KMS-11 (cell line): ENCODE measurements around the gene PGAP2.
"Not testable (repeated sequence)": the region's sequence is repeated elsewhere in the genome, so short reads cannot be mapped to it uniquely, and the experiment has no call there.

ENCODE experiments used
- H2AFZ ChIP-seq: fragments of 200-600 bp; sonication (generic); 2 replicates; pipeline ENCODE4 v1.6.1; 2016; ENCODE audit warnings: antibody characterized with exemption, mixed run types, low read depth
- H3K27ac ChIP-seq: fragments of 200-600 bp; sonication (generic); 2 replicates; pipeline ENCODE4 v1.6.1; 2016; ENCODE audit warnings: mild to moderate bottlenecking, mixed run types
- H3K27me3 ChIP-seq: fragments of 200-600 bp; sonication (generic); 2 replicates; pipeline ENCODE4 v1.6.1; 2017; ENCODE audit warnings: mild to moderate bottlenecking, low read depth, mixed run types, moderate library complexity; ENCODE audit not compliant: insufficient read depth
- H3K36me3 ChIP-seq: fragments of 200-600 bp; sonication (generic); 2 replicates; pipeline ENCODE4 v1.6.1; 2017; ENCODE audit warnings: mild to moderate bottlenecking, mixed run types; ENCODE audit not compliant: insufficient read depth
- H3K4me1 ChIP-seq: fragments of 200-600 bp; sonication (generic); 2 replicates; pipeline ENCODE4 v1.6.1; 2016; ENCODE audit warnings: mild to moderate bottlenecking, low read depth, mixed run types; ENCODE audit not compliant: poor library complexity, severe bottlenecking
- H3K4me2 ChIP-seq: fragments of 200-600 bp; sonication (generic); 2 replicates; pipeline ENCODE4 v1.7.0; 2016; ENCODE audit warnings: mild to moderate bottlenecking, mixed run types
- H3K4me3 ChIP-seq: fragments of 200-600 bp; sonication (generic); IDR thresholded peaks from 2 replicates; pipeline ENCODE4 v1.6.1; 2017; ENCODE audit warnings: low read depth, low read length, mixed read lengths; ENCODE audit not compliant: insufficient read depth
- H3K79me2 ChIP-seq: fragments of 200-600 bp; sonication (generic); 2 replicates; pipeline ENCODE4 v1.6.1; 2016; ENCODE audit warnings: low read depth, mixed run types; ENCODE audit not compliant: insufficient read depth
- H3K9ac ChIP-seq: fragments of 200-600 bp; sonication (generic); 2 replicates; pipeline ENCODE4 v1.6.1; 2016; ENCODE audit warnings: mild to moderate bottlenecking, mixed run types
- H4K20me1 ChIP-seq: fragments of 200-600 bp; sonication (generic); 2 replicates; pipeline ENCODE4 v1.6.1; 2016; ENCODE audit warnings: mild to moderate bottlenecking, mixed run types; ENCODE audit not compliant: insufficient read depth
- CTCF ChIP-seq: fragments of 200-600 bp; sonication (generic); conservative IDR thresholded peaks from 2 replicates; pipeline ENCODE4 v1.6.1; 2017; ENCODE audit warnings: low read depth, mild to moderate bottlenecking, antibody characterized with exemption, low read length, moderate library complexity, mixed read lengths

PGAP2 gene

GRCh38 chr11:3783611-3784010, 24.7 kb upstream of the PGAP2 start:
- H4K20me1 ChIP-seq = peaks cover 16% of the 10 kb centered on the region; the same call in 1 of the 2 replicates
- H3K36me3 ChIP-seq = peaks cover under 1% of the 10 kb centered on the region; the same call in 1 of the 2 replicates
- TF ChIP-seq CTCF = no peak
- no peak overlapping the region for H3K4me3 ChIP-seq
- no peak overlapping the region for H3K27ac ChIP-seq
- H3K4me1 ChIP-seq = peaks cover 6% of the 10 kb centered on the region
- H2AFZ ChIP-seq = no peak overlapping the region
- H3K9ac ChIP-seq = no peak overlapping the region
- H3K4me2 ChIP-seq = no peak overlapping the region
- peaks cover 92% of the 10 kb centered on the region for H3K79me2 ChIP-seq
- H3K27me3 ChIP-seq = no peaks in the 10 kb centered on the region

- Histone ChIP-seq H3K79me2 (peaks cover 100% of the 10 kb centered on the region), H3K4me1 (peaks cover 6% of the 10 kb centered on the region), H3K36me3 (no peaks in the 10 kb centered on the region), H3K27me3 (no peaks in the 10 kb centered on the region), H3K9ac (no peak overlapping the region), H3K4me3 (no peak overlapping the region), H4K20me1 (peaks cover 16% of the 10 kb centered on the region; the same call in 1 of the 2 replicates), H2AFZ (no peak overlapping the region), H3K27ac (no peak overlapping the region), H3K4me2 (no peak overlapping the region)
- no peak for TF ChIP-seq CTCF
These were observed 21.5 kb upstream of the PGAP2 start for GRCh38 chr11:3786781-3787428.

GRCh38 chr11:3794387-3794786, 14.0 kb upstream of the PGAP2 start:
- H3K9ac ChIP-seq, H3K4me2 ChIP-seq, H3K4me3 ChIP-seq, H3K27ac ChIP-seq, H3K27me3 ChIP-seq, H2AFZ ChIP-seq, H4K20me1 ChIP-seq, H3K36me3 ChIP-seq: not testable (repeated sequence)
- H3K4me1 ChIP-seq = peaks cover 13% of the 10 kb centered on the region
- H3K79me2 ChIP-seq = peaks cover 79% of the 10 kb centered on the region

- peak overlapping the region; percentile 98 for H3K4me2 ChIP-seq
- peaks cover 69% of the 10 kb centered on the region for H3K79me2 ChIP-seq
- no peak overlapping the region for H3K9ac ChIP-seq
- no peak overlapping the region for H3K27ac ChIP-seq
- H2AFZ ChIP-seq = no peak overlapping the region
- peaks cover 13% of the 10 kb centered on the region for H3K4me1 ChIP-seq
- 0 out of 2 replicates have a peak, but pooled peaks cover 4% of the 10 kb centered on the region for H4K20me1 ChIP-seq
- no peak for TF ChIP-seq CTCF
- no peak overlapping the region for H3K4me3 ChIP-seq
- H3K27me3 ChIP-seq = no peaks in the 10 kb centered on the region
- no peaks in the 10 kb centered on the region for H3K36me3 ChIP-seq
These were observed 13.0 kb upstream of the PGAP2 start for GRCh38 chr11:3795131-3796001.
